NCI-H1417 treated with DMSO at 0.1 percent for 48 hours (cell line): ENCODE measurements around the gene CORO2A.

ENCODE experiments used
- DNase-seq: peaks from one replicate; lab custom pipeline; 2025; lab: John Stamatoyannopoulos, UW

The CORO2A gene

DNA sequence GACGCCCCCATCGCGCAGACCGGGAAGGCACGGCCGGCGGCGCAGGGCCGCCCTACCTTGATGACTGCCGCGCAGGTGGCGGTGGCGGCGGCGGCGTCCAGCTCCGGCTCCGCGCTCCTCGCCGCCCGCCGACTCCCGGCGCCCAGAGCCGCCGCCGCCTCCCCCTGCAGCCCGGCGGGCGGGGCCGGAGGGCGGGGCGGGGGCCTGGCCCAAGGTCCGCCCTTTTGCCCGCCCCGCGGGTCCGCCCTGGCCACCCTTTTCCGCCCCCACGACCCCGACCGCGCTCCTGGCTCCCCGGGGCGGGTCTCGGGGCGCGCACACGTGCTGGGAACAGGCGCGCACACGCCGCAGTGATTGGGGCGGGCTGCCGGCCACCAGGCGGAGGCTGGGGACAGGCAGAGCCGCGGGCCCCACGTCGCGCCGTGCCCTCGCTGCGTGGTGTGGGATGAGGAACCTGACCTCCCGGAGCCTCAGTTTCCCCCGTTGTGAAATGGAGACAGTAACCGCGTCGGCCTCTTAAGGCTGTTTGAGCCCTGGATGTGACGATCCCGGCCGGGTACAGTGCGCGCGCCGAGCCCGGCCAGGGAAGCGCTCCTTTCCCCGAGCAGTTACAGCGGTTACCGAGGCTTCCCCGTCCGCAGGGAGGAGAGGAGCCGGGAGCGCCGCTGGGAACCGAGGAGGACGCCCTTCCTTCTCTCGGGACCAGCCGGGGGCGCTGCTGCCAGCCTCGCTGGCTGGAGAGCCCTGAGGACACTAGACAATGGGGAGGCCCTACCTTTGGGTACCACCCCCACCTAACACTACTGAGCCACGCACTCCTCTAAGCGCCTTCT lies at the start of gene CORO2A:
Gene CORO2A, minus strand, starts transcription at position 135 of the 833 bp plus-strand sequence. CDS start 34,977 bp downstream, outside the sequence.
- DNase-seq, result peak; percentile 35

- no peak for DNase-seq
Measured at GRCh38 chr9:98241357-98242300, 49.2 kb upstream of the CORO2A start.

DNA sequence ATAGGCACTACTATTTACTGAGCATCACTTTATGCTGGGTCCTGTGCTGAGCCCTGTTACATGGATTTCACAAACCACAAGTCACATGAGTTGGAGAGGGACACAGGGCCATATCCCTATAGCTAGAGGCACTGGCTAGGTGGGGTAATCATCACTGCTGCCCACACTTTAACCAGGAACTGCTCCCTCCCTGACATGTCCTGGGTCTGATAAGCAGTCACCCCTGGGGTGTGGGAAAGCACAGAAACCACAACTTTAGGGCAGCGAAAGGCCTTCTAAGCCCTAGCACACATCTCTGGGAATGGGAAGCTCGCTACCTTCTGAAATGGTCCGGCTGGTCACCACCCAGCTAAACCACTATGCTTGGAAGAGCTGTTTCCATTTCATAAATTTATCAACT lies 48.0 kb upstream of the CORO2A start:
- DNase-seq, result no peak

DNA sequence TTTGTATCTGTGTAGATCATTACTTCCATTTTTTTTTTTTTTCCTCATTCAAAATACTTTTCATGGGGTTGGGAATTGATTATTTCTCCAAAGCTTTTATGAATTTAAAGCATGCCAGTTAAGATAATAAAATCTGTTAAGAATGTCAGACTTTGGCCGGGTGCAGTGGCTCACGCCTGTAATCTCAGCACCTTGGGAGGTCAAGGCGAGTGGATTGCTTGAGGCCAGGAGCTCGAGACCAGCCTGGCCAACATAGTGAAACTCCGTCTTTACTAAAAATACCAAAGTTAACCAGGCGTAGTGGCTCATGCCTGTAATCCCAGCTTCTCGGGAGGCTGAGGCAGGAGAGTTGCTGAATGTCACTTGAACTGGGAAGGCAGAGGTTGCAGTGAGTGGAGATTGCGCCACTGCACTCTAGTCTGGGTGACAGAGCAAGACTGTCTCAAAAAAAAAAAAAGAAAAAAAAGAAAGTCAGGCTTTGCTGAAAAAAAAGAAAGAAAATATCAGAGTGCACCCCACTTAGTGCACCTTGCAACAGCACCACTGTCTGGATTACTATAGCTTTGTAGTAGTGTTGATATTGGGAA lies 44.6 kb upstream of the CORO2A start:
- DNase-seq, result no peak

DNA sequence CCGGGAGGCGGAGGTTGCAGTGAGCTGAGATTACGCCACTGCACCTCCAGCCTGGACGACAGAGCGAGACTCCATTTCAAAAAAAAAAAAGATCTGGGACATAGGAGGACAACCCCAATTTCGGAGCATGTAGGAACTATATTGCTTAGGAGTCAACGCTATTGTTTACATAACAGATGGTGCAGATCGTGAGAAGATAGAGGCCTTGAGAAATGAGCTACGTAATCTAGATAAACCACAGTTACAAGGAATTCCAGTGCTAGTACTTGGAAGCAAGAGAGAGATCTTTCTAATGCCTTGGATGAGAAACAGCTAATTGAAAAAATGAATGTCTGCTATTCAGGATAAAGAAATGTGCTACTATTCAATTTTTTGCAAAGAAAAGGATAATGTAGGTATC lies 42.7 kb upstream of the CORO2A start:
- DNase-seq, result no peak

DNA sequence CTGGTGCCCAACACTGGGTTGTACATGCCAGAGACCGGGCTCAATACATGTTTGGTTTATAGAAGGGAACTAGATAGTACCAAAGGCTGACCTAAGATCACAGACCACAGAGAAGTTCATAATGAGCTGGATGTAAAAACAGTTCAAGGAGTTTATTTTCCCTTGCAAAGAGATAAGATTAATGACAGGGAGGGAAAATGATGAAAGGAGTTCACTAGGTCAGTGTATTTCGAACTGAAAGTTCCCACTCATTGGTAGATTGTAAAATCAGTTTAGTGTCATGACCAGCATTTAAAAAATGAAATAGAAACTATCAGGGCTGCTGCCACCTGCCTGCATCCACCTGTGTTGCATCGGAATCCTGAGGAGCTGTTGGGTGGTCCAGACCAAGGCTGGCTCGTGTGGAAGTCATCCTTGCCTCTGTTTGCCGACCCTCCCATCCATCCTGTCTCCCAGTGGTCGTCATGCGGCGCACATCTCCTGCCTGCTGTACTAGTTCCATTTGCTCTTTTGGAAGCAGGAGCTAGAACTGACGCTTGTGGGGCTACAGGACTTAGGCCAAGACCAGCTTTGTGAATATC lies 41.9 kb upstream of the CORO2A start:
- DNase-seq, result no peak

DNA sequence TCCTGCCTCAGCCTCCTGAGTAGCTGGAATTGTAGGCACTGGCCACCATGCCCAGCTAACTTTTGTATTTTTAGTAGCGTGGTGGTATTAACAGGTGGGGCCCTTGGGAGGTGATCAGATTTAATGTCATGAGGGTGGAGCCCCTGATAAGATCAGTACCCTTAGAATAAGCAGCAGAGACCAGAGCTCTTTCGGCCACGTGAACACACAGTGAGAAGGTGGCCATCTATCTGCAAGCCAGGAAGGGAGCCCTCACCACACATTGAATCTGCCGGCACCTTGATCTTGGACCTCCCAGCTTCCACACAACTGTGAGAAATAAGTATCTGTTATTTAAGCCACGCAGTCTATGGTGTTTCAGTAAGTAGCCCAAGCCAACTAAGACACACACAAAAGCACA lies 40.5 kb upstream of the CORO2A start:
- DNase-seq, result no peak

GRCh38 chr9:98231770-98232478 lies 39.5 kb upstream of the CORO2A start:
- DNase-seq, result no peak

DNA sequence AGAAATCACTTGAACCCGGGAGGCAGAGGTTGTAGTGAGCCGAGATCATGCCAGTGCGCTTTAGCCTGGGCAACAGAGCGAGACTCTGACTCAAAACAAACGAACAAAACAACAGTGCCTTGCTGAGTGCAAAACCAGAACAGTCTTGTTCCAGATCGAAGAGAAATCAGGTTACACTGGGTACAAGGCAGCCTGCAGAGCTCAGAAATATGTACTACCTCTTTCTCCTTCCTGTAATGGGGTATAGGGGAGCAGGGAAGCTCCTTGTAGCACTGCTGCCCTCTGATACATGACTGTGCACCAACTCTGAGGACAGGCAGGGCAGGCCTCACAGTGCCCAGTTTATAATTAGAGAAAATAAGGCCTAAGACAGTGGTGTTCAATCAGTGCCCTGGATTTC lies 38.4 kb upstream of the CORO2A start:
- DNase-seq, result no peak

GRCh38 chr9:98230304-98230703 lies 37.9 kb upstream of the CORO2A start:
- DNase-seq, result no peak

DNA sequence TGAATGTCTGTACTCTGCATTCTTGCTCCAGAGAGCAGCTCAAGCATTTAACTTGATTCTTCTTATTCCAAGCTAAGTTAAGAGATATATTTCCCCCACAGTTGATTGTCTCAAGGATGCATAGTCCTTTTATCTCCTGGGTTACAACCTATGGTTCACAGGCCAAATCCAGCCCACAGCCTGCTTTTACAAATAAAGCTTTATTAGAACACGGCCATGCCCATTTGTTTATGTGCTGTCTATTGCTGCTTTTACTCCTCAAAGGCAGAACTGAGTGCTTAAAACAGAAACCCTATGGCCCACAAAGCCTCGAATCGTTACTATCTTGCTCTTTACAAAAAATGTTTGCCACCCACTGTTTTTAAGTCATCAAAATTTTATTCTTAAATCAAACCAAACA lies 37.2 kb upstream of the CORO2A start:
- no peak for DNase-seq

DNA sequence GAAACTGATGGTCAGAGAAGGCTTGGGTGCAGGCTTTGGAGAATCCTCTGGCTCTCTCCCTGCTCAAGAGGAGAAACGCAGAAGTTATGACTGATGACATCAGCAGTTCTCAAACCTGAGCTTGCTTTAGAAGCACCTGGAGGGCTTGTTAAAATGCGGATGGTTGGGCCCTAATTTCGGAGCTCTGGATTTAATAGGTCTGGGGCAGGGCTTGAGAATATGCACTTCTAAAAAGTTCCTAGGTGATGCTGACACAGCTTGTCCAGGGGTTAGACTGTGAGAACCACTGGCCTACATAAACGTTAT lies 36.6 kb upstream of the CORO2A start:
- no peak for DNase-seq

GRCh38 chr9:98228392-98229089 lies 36.1 kb upstream of the CORO2A start:
- DNase-seq, result no peak

- DNase-seq, result no peak
Measured at GRCh38 chr9:98227883-98228282, 35.4 kb upstream of the CORO2A start.

DNA sequence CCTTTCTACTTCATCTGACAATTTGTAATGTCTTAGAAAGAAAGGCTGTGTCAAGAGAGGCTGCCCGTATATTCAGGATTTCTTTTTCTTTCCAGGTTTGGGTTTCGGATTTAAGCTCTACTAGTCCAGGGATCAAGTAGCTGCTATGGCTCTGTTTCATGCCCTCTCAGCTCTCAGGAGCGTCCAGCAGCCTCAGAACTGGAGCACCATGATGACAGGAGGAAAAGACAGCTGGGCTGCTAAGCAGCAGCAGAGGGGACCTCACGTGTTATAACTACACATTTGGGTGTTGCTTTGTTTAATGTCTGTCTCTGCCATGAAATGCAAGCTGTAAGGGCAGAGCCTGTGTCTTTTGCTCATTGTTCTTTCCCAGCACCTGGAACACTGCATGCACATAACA lies 34.5 kb upstream of the CORO2A start:
- DNase-seq, result no peak

GRCh38 chr9:98226516-98226915 lies 34.1 kb upstream of the CORO2A start:
- no peak for DNase-seq

DNA sequence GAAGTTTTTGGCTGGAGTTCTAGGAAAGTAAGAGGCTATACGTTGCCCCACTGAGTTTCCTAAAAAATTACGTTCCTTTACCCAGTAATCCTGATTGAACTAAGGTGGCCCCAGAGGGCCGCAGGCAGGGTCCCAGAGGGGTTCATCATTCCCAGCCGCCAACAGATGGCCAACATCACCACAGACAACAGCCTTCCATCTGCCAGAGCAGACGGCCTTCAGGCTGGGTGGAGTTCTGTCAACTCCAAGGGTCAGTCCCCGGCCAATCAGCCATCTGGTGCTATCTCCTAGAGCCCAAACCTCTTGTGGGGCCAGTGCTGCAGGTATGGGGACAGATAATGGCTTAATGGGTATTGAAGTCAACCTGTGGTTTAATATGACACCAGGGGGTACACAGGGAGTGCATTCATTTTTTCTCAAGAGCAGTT lies 32.6 kb upstream of the CORO2A start:
- DNase-seq, result no peak

DNA sequence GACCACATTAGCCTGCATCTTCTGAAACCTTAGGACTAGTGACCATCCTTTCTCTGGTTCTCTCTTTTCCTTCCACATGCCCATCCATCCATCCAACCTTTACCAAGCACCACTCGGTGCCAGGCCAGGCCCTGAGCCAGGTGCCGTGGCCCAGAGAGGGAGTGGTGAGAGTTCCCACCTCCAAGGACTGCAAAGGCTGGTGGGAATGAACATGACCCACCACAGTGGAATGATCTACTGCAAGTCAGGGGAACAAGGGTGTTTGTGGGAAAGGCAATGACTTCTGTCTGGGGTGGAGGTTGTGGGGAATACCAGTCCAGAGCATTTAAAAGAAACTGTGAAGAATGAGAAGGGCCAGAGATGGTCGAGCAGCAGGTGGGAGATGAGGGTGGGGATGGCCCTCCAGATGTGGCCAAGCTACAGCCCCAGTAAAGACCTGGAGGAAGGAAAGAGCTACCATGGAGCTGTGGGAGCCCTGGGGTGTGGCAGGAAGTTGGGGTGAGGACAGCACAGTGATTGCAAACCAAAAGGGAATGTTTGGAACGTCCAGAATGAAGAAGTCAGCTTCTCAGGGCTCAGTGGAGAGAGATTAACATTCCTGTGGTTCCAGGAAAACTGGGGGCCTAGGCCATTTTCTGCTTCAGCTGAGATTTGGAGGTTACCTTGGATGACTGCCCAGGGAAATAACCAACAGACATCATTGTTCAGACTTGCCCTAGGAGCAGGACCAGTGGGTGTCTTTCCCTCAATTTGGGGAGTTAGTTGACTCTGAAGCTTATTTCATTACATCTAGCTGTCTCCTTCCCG lies 30.7 kb upstream of the CORO2A start:
- no peak for DNase-seq

DNA sequence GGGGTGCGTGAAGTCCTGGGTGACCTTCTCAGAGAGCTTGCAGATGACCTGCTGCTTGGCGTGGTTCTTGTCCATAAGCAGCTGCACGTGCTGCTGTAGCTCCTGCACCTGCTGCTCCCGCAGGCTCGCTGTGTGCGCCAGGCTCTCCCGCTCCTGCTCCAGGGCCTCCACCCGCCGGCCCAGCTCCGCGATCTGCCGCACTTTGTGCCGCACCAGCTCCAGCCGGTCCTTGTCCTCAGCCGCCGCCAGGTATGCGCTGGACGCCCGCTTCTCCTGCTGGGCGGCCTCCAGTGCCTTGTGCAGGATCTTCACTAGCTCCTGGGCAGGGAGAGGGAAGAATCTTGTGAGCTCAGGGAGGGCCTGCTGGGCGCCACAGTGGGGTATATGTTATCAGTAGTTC lies 28.5 kb upstream of the CORO2A start:
- no peak for DNase-seq

DNA sequence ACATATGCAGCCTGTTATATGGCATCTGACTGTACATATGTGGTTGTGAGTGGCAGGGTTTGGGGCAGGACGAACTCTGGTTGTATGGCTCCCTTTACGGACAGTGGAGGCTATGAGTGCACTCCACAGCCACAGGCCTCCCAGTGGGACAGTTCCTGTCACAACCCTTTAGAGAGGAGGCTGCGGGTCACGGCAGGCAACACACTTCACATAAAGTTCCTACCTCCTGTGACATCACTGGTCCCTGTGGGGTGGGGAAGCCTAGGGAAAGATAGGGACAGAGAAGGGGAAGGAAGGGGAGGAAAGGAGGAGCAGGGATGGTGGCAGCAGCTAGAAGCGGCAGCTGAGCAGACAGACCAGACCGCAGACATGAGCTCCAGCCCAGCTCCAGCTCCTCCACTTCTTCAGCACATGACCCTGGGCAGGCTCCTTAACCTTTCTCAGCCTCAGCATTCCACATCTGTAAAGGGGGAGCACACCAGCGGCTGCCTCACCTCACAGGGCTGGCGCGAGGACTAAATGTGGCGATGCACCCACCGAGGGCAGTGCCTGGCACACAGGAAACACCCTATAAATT lies 27.4 kb upstream of the CORO2A start:
- no peak for DNase-seq
